Spleen (tissue), 11 donors: ENCODE results near the gene SLC9A3. TPM values are rescaled to one million over a fixed set of nuclear protein-coding genes. Genes with fewer than 3 reads are reported as not detected.
A peak's percentile ranks its signal among the peaks of the same experiment; 100 is the strongest.

ENCODE experiments used
- DNase-seq: peaks from one replicate; pipeline ENCODE4 v3.0.0-alpha.2; 2020
- H3K27ac ChIP-seq, 8 donors: fragments of 200-600 bp; sonication (generic) in 7 of 8; 1 replicate in 4 of 8; 2 replicates in 4 of 8; pipeline versions ENCODE4 v1.5.0 to v1.8.0; 2016 to 2021; ENCODE audit warnings: inconsistent platforms in 4 of 8, mild to moderate bottlenecking in 4 of 8, moderate library complexity in 1 of 8
- H3K27me3 ChIP-seq, 7 donors: fragments of 200-600 bp; sonication (generic) in 6 of 7; replicated peaks in 1 of 7; 1 replicate in 4 of 7; 2 replicates in 3 of 7; pipeline versions ENCODE4 v1.5.0 to v1.8.0; 2016 to 2021; ENCODE audit warnings: inconsistent platforms in 3 of 7, mild to moderate bottlenecking in 1 of 7
- H3K36me3 ChIP-seq, 6 donors: fragments of 200-600 bp; sonication (generic) in 5 of 6; 1 replicate in 4 of 6; 2 replicates in 2 of 6; pipeline versions ENCODE4 v1.5.0 to v1.8.0; 2016 to 2021; ENCODE audit warnings: inconsistent platforms in 2 of 6
- H3K4me1 ChIP-seq, 6 donors: fragments of 200-600 bp; sonication (generic) in 5 of 6; 1 replicate in 3 of 6; 2 replicates in 3 of 6; pipeline versions ENCODE4 v1.5.0 to v1.8.0; 2016 to 2021; ENCODE audit warnings: inconsistent platforms in 3 of 6
- H3K4me3 ChIP-seq, 8 donors: fragments of 200-600 bp; sonication (generic) in 7 of 8; 1 replicate in 4 of 8; 2 replicates in 4 of 8; pipeline versions ENCODE4 v1.5.0 to v1.8.0; 2016 to 2021; ENCODE audit warnings: inconsistent platforms in 4 of 8, mild to moderate bottlenecking in 4 of 8, moderate library complexity in 2 of 8
- H3K9me3 ChIP-seq, 8 donors: fragments of 200-600 bp; sonication (generic) in 7 of 8; 1 replicate in 4 of 8; 2 replicates in 4 of 8; pipeline versions ENCODE4 v1.5.0 to v1.8.0; 2016 to 2021; ENCODE audit warnings: inconsistent platforms in 4 of 8
- CTCF ChIP-seq, 11 experiments: fragments of 200-600 bp in 7 of 11; fragments of 450-650 bp in 4 of 11; sonication (generic) in 4 of 11; IDR thresholded peaks in 8 of 11; conservative IDR thresholded peaks in 3 of 11; 1 replicate in 7 of 11; 2 replicates in 4 of 11; pipeline versions ENCODE4 v1.4.0 to v1.8.0; 2016 to 2021; ENCODE audit warnings: antibody characterized with exemption in 11 of 11, inconsistent platforms in 4 of 11, mild to moderate bottlenecking in 1 of 11
- POLR2A ChIP-seq, 3 donors: fragments of 450-650 bp; IDR thresholded peaks; one replicate each; pipeline ENCODE4 v1.5.1; 2017; ENCODE audit warnings: antibody characterized with exemption in 3 of 3, mild to moderate bottlenecking in 1 of 3
- POLR2AphosphoS5 ChIP-seq, 3 donors: sonication (generic); formaldehyde crosslinking; IDR thresholded peaks; one replicate each; pipeline ENCODE4 v1.5.1; 2017; ENCODE audit warnings: antibody characterized with exemption in 3 of 3
- WGBS, 5 donors: extraction: QIAGEN DNeasy Blood & Tissue Kit in 3 of 5; methylation state at CpG; one replicate each; pipeline versions ENCODE4 v1.1.5 to v1.1.7; 2013 to 2018; 5-methylcytosine and 5-hydroxymethylcytosine counted together
- intact Hi-C: fragments of 100-400 bp; cut with DNase I; formaldehyde crosslinking; loops from one replicate; pipeline ENCODE4 v1.15.0; 2023; ENCODE audit warnings: low total_unique reads
- polyA plus RNA-seq, 3 donors: library from polyadenylated mRNA; stranded (reverse); fragments of 200-250 nt; gene quantifications; one replicate each; pipeline ENCODE4 v1.2.1, GENCODE V29; 2013
- total RNA-seq, 7 donors: library from RNA; depleted of rRNA in 3 of 7; stranded (reverse); fragments of >200 nt in 3 of 7; fragmentation: NEBNext Ultra II Directional in 4 of 7; extraction: Animal tissue kit (Norgen Biotek cat#: 25700) in 4 of 7; gene quantifications; one replicate each; pipeline versions ENCODE4 v1.1.0 to v1.2.1, GENCODE V29; 2016 to 2021
- donor health status: healthy with polysubstance abuse.
- donor health status: DM: no; HTN: no; CAD: no; lungs with moderate emphysema.
- donor health status: DM: no; HTN: no; CAD: no.
- donor health status: Bipolar disorder and iron deficiency.
- donor health status: healthy.
- donor health status: DM: no; HTN: no; CAD: no.
- donor health status: DM: yes; HTN: yes; CAD: no.

The SLC9A3 gene
- total and polyA plus RNA-seq, 10 donors, result 1.0 to 3.2 (median 1.5) TPM

DNA sequence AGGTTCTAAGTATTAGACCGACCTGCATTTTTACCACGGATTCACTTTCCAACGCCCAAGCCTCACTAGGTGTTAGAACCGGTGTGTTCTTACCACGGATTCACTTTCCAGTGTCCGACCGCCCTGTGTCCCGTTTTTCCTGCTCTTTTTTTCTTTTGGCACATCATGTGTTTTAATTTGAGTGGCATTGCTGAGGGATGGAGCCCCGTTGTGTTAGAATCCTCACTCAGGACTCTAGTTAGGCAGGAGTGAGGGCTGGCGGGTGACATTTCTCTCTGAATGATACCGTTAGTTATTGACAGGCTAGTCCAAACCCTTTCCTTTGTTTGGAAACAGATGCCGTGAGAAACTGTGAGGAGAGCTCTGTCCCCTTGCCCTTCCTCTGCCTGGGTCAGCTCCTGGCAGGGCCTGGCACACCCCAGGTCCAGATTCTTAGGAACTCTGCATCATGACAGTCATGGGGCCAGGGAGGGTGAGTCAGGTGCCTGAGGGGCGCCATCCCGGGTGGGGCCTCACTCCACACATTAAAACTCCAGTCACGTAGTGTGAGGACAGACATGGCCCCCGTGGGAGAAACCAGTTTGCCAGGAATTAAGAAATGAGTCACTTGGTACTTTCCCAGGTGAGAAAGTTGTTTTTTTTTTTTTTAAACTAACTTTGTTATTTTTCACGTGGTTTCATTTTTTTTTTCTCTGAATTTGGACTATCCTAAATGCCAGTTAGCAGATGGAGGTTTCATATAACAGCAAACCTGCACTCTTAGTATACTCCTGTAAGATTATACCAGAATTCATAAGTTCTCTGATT lies 65.5 kb downstream of the SLC9A3 start:
- Histone ChIP-seq H3K27ac (no peak overlapping the region), H3K9me3 (no peaks in the 10 kb centered on the region), H3K36me3 (peaks cover 0 to 100% (median 86%) of the 10 kb centered on the region in 6 donors), H3K4me3 (no peak overlapping the region), H3K4me1 (peaks cover 0 to 21% (median 0%) of the 10 kb centered on the region in 6 donors), H3K27me3 (no peaks in the 10 kb centered on the region)
- DNase-seq, result peak; percentile 38
- intact Hi-C loops, result no loop called here
- TF ChIP-seq CTCF (IDR thresholded peaks at IDR 0.05 in 8 of 11, conservative IDR thresholded peaks at IDR 0.05 in 3 of 11) (no peak), POLR2AphosphoS5 (IDR thresholded peaks at IDR 0.05) (no peak), POLR2A (IDR thresholded peaks at IDR 0.05) (no peak)
- WGBS, 5 donors, result 80 to 86% (median 82%) methylated on average over 17 of the region's 17 CpGs

- DNase-seq, result peak; percentile 68
- H3K27me3 ChIP-seq, result no peaks in the 10 kb centered on the region
- H3K4me3 ChIP-seq, result no peak overlapping the region
- intact Hi-C loops, result no loop called here
- 93 to 96% (median 94%) methylated on average over 18 to 19 of the region's 19 CpGs for WGBS, 5 donors
- TF ChIP-seq CTCF (IDR thresholded peaks at IDR 0.05 in 8 of 11, conservative IDR thresholded peaks at IDR 0.05 in 3 of 11), result no peak
- TF ChIP-seq POLR2AphosphoS5 (IDR thresholded peaks at IDR 0.05), result no peak
- no peak for TF ChIP-seq POLR2A (IDR thresholded peaks at IDR 0.05)
- H3K9me3 ChIP-seq, result peaks cover 0 to 7% (median 5%) of the 10 kb centered on the region in 8 donors
- peaks cover 0 to 29% (median 0%) of the 10 kb centered on the region in 6 donors for H3K4me1 ChIP-seq
- H3K27ac ChIP-seq, result no peak overlapping the region
- H3K36me3 ChIP-seq, result peaks cover 0 to 100% (median 89%) of the 10 kb centered on the region in 6 donors
Measured at GRCh38 chr5:457195-457961, 66.9 kb downstream of the SLC9A3 start.

- H3K27ac ChIP-seq, result no peak overlapping the region
- WGBS, 5 donors, result 81 to 94% (median 93%) methylated on average over 23 to 28 of the region's 28 CpGs
- DNase-seq, result peak; percentile 64
- peaks cover 0 to 100% (median 89%) of the 10 kb centered on the region in 6 donors for H3K36me3 ChIP-seq
- no peak overlapping the region for H3K4me3 ChIP-seq
- H3K4me1 ChIP-seq, result peaks cover 0 to 29% (median 0%) of the 10 kb centered on the region in 6 donors
- no peaks in the 10 kb centered on the region for H3K27me3 ChIP-seq
- peaks cover 0 to 15% (median 13%) of the 10 kb centered on the region in 8 donors for H3K9me3 ChIP-seq
- intact Hi-C loops, result no loop called here
- TF ChIP-seq POLR2AphosphoS5 (IDR thresholded peaks at IDR 0.05) (no peak), POLR2A (IDR thresholded peaks at IDR 0.05) (no peak), CTCF (IDR thresholded peaks at IDR 0.05 in 8 of 11, conservative IDR thresholded peaks at IDR 0.05 in 3 of 11) (no peak)
Measured at GRCh38 chr5:456351-457194, 67.7 kb downstream of the SLC9A3 start.
